Central memory CD4-positive, alpha-beta T cell (primary cell): ENCODE measurements around the gene CHMP3.
"Not testable (repeated sequence)": the region's sequence is repeated elsewhere in the genome, so short reads cannot be mapped to it uniquely, and the experiment has no call there.

Experiments
- DNase-seq: peaks from one replicate; pipeline ENCODE4 v3.0.0; 2022
- total RNA-seq, 3 experiments: gene quantifications; one replicate each; lab custom pipeline; 2026; lab: John Stamatoyannopoulos, UW

The CHMP3 gene
- total RNA-seq, result 27.2 to 49.1 (median 36.5) reads per million in 3 experiments

- peak; percentile 97 for DNase-seq
These were observed at the start of gene CHMP3 for GRCh38 chr2:86562922-86563649. CHMP3 (minus strand) TSS chr2:86563443; CDS start chr2:86563348, 95 bp downstream.

- DNase-seq, result no peak
These were observed 47.6 kb upstream of the CHMP3 start for GRCh38 chr2:86610871-86611270.

- DNase-seq, result no peak
These were observed 45.7 kb upstream of the CHMP3 start for GRCh38 chr2:86608832-86609410.

GRCh38 chr2:86603905-86604304, 40.7 kb upstream of the CHMP3 start:
- DNase-seq, result no peak

- DNase-seq, result no peak
These were observed 35.7 kb upstream of the CHMP3 start for GRCh38 chr2:86598966-86599365.

- no peak for DNase-seq
These were observed 32.9 kb upstream of the CHMP3 start for GRCh38 chr2:86596118-86596517.

GRCh38 chr2:86593266-86593665, 30.0 kb upstream of the CHMP3 start:
- DNase-seq, result no peak

GRCh38 chr2:86592547-86593230, 29.4 kb upstream of the CHMP3 start:
- no peak for DNase-seq

- not testable (repeated sequence) for DNase-seq
These were observed 26.5 kb upstream of the CHMP3 start for GRCh38 chr2:86589701-86590100.

- DNase-seq, result peak; percentile 33
These were observed 21.1 kb upstream of the CHMP3 start for GRCh38 chr2:86584151-86584913.

- no peak for DNase-seq
These were observed 17.3 kb upstream of the CHMP3 start for GRCh38 chr2:86580560-86580959.

GRCh38 chr2:86577817-86578456, 14.7 kb upstream of the CHMP3 start:
- DNase-seq, result no peak

GRCh38 chr2:86570059-86570458, 6.8 kb upstream of the CHMP3 start:
- no peak for DNase-seq

GRCh38 chr2:86566821-86567190, 3.6 kb upstream of the CHMP3 start:
- DNase-seq, result no peak

GRCh38 chr2:86566158-86566820, 3.0 kb upstream of the CHMP3 start:
- DNase-seq, result no peak

GRCh38 chr2:86563650-86564061, 413 bp upstream of the CHMP3 start:
- DNase-seq, result no peak

GRCh38 chr2:86562485-86562921, 740 bp downstream of the CHMP3 start:
- no peak for DNase-seq

- DNase-seq, result no peak
These were observed 5.4 kb downstream of the CHMP3 start for GRCh38 chr2:86557836-86558235.

- no peak for DNase-seq
These were observed 6.7 kb downstream of the CHMP3 start for GRCh38 chr2:86556508-86556907.

- peak; percentile 52 for DNase-seq
These were observed 10.4 kb downstream of the CHMP3 start for GRCh38 chr2:86552889-86553288.

- DNase-seq, result not testable (repeated sequence)
These were observed 13.1 kb downstream of the CHMP3 start for GRCh38 chr2:86549963-86550725.
